Right atrium auricular region (tissue), 2 donors: ENCODE measurements around the gene OLFML3. TPM values are rescaled to one million over a fixed set of nuclear protein-coding genes. Genes with fewer than 3 reads are reported as not detected.

Source experiments
- DNase-seq: peaks from one replicate; pipeline ENCODE4 v3.0.0-alpha.2; 2019; ENCODE audit warnings: low spot score
- H3K27ac ChIP-seq, 2 donors: fragments of 200-600 bp; sonication (generic); 1 replicate in 1 of 2; 2 replicates in 1 of 2; pipeline ENCODE4 v1.5.1; 2016 to 2019
- H3K27me3 ChIP-seq, 2 donors: fragments of 200-600 bp; sonication (generic); one replicate each; pipeline versions ENCODE4 v1.5.1 to v1.6.0; 2017 to 2019
- H3K36me3 ChIP-seq: fragments of 200-600 bp; sonication (generic); one replicate; pipeline ENCODE4 v1.5.1; 2016
- H3K4me1 ChIP-seq, 2 donors: fragments of 200-600 bp; sonication (generic); one replicate each; pipeline versions ENCODE4 v1.5.1 to v1.6.0; 2017 to 2019
- H3K4me3 ChIP-seq, 2 donors: fragments of 200-600 bp; sonication (generic); 1 replicate in 1 of 2; 2 replicates in 1 of 2; pipeline ENCODE4 v1.5.1; 2017 to 2019; ENCODE audit warnings: mild to moderate bottlenecking in 1 of 2, moderate library complexity in 1 of 2
- H3K9me3 ChIP-seq, 2 donors: fragments of 200-600 bp; sonication (generic); one replicate each; pipeline ENCODE4 v1.5.1; 2019
- CTCF ChIP-seq, 2 donors: fragments of 200-600 bp; sonication (generic); IDR thresholded peaks; one replicate each; pipeline ENCODE4 v1.5.1; 2019; ENCODE audit warnings: antibody characterized with exemption in 2 of 2
- total RNA-seq, 2 donors: library from RNA; depleted of rRNA; stranded (reverse); fragments of >200 nt; gene quantifications; one replicate each; pipeline ENCODE4 v1.1.0, GENCODE V29; 2016

Gene OLFML3
- total RNA-seq, 2 donors from 2014 or later: 22.4 to 28.6 TPM

- H3K9me3 ChIP-seq: no peaks in the 10 kb centered on the region
- no peak overlapping the region for H3K27ac ChIP-seq
- no peaks in the 10 kb centered on the region for H3K4me1 ChIP-seq
- no peak overlapping the region for H3K4me3 ChIP-seq
- DNase-seq: no peak
- no peak for TF ChIP-seq CTCF (IDR thresholded peaks at IDR 0.05)
- H3K27me3 ChIP-seq: no peaks in the 10 kb centered on the region
- H3K36me3 ChIP-seq: no peaks in the 10 kb centered on the region
Measured at GRCh38 chr1:114023377-114023776, 44.1 kb downstream of the OLFML3 start.

GRCh38 chr1:114024049-114024448 is 44.8 kb downstream of the OLFML3 start:
- TF ChIP-seq CTCF (IDR thresholded peaks at IDR 0.05): no peak
- H3K4me3 ChIP-seq: no peak overlapping the region
- H3K27me3 ChIP-seq: no peaks in the 10 kb centered on the region
- no peak overlapping the region for H3K27ac ChIP-seq
- no peaks in the 10 kb centered on the region for H3K36me3 ChIP-seq
- no peaks in the 10 kb centered on the region for H3K9me3 ChIP-seq
- no peaks in the 10 kb centered on the region for H3K4me1 ChIP-seq
- DNase-seq: no peak

DNA sequence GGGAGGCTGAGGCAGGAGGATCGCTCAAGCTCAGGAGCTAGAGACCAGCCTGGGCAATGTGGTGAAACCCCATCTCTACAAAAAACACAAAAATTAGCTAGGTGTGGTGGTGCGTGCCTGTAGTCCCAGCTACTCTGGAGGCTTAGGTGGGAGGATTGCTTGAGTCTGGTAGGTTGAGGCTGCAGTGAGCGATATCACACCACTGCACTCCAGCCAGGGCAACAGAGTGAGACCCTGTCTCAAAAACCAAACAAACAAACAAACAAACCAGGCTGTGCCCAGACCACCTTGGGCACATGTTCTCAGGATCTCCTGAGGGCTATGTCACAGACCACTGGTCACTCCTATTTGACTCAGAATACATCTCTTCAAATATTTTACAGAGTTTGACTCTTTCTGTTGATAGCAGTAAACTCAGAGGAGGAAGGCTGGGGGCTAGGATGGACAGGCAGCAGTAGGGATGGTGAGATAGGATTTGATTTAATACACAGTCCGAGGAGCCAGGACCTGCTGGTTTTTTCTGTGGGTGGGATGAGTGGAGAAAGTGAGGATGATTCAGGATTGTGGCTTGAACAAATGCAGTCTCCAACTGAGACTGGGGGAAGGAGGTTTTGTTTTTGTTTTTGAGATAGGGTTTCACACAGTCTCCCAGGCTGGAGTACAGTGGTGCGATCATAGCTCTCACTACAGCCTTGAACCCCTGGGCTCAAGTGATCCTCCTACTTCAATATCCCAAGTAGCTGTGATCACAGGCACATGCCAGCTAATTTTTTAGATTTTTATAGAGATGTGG is 46.5 kb downstream of the OLFML3 start:
- DNase-seq: no peak
- Histone ChIP-seq H3K9me3 (no peaks in the 10 kb centered on the region), H3K4me1 (no peaks in the 10 kb centered on the region), H3K36me3 (no peaks in the 10 kb centered on the region), H3K27me3 (no peaks in the 10 kb centered on the region), H3K27ac (no peak overlapping the region), H3K4me3 (no peak overlapping the region)
- no peak for TF ChIP-seq CTCF (IDR thresholded peaks at IDR 0.05)

GRCh38 chr1:114026797-114027196 is 47.5 kb downstream of the OLFML3 start:
- TF ChIP-seq CTCF (IDR thresholded peaks at IDR 0.05): no peak
- no peaks in the 10 kb centered on the region for H3K27me3 ChIP-seq
- no peak for DNase-seq
- H3K27ac ChIP-seq: no peak overlapping the region
- H3K9me3 ChIP-seq: no peaks in the 10 kb centered on the region
- no peaks in the 10 kb centered on the region for H3K36me3 ChIP-seq
- H3K4me1 ChIP-seq: no peaks in the 10 kb centered on the region
- no peak overlapping the region for H3K4me3 ChIP-seq

Other genes with a start within 250 kb of the OLFML3 start
- gene PHTF1, start 220.0 kb upstream of the OLFML3 start, total RNA-seq: 10 to 100 TPM in 1 of 2 donors, 1 to 10 TPM in 1; 8.6 to 12.4 TPM
- 10 to 100 TPM in 1 of 2 donors, 1 to 10 TPM in 1; 9.6 to 13.9 TPM for gene RSBN1, start 167.0 kb upstream of the OLFML3 start, total RNA-seq
- 1 to 10 TPM in 1 of 2 donors, under 1 TPM in 1; 0.33 to 2.0 TPM for gene PTPN22, start 107.8 kb upstream of the OLFML3 start, total RNA-seq
- gene BCL2L15, start 91.9 kb upstream of the OLFML3 start, total RNA-seq: under 1 TPM in 1 of 2 donors, not detected in 1; 0.08 TPM
- 1 to 10 TPM; 8.3 to 9.6 TPM for gene AP4B1, start 74.7 kb upstream of the OLFML3 start, total RNA-seq
- 1 to 10 TPM; 1.4 to 2.4 TPM for gene DCLRE1B, start 74.1 kb upstream of the OLFML3 start, total RNA-seq
- gene HIPK1, start 50.1 kb upstream of the OLFML3 start, total RNA-seq: 10 to 100 TPM; 50.1 to 58.1 TPM
- not detected for gene SYT6, start 174.4 kb downstream of the OLFML3 start, total RNA-seq